ENCODE measurements around the gene VAC14. TPM values are rescaled to one million over a fixed set of nuclear protein-coding genes. Genes with fewer than 3 reads are reported as not detected.
"Not testable (repeated sequence)": the region's sequence is repeated elsewhere in the genome, so short reads cannot be mapped to it uniquely, and the experiment has no call there.

The VAC14 gene
- total and polyA plus RNA-seq, 2 experiments from 2014 or later: 27.1 to 32.4 TPM

- no peak for DNase-seq
- Histone ChIP-seq H3K36me3 (ENCODE audit: low read depth) (peaks cover 44% of the 10 kb centered on the region), H3F3A (ENCODE audit: insufficient read depth) (no peaks in the 10 kb centered on the region), H3K9me3 (ENCODE audit: low read depth) (no peaks in the 10 kb centered on the region), H3K9me2 (ENCODE audit: insufficient read depth) (no peaks in the 10 kb centered on the region), H3K9ac (no peak overlapping the region), H4K20me1 (ENCODE audit: insufficient read depth) (no peaks in the 10 kb centered on the region), H3K27me3 (replicated peaks; ENCODE audit: insufficient read depth) (no peaks in the 10 kb centered on the region), H3K4me1 (ENCODE audit: insufficient read depth) (no peaks in the 10 kb centered on the region), H3K4me3 (no peak overlapping the region), H2AFZ (no peak overlapping the region), H3K4me2 (ENCODE audit: unreplicated experiment) (no peak overlapping the region), H3K79me2 (ENCODE audit: insufficient read depth) (peaks cover 10% of the 10 kb centered on the region), H3K27ac (peak overlapping the region; percentile 15; the same call in 1 of the 2 replicates)
- 63 to 74% methylated on average over 7 of the region's 7 CpGs for WGBS, 2 experiments (ENCODE audit: low coverage in 1 of 2, low lambda C conversion rate in 2 of 2, missing lambda C conversion rate in 2 of 2)
- TF ChIP-seq EZH2 (IDR thresholded peaks at IDR 0.05; ENCODE audit: insufficient read depth, poor library complexity, severe bottlenecking): no peak
- in situ Hi-C loops (cut with MboI): no loop called here
Observed at GRCh38 chr16:70675851-70676513, 125.0 kb downstream of the VAC14 start.

GRCh38 chr16:70674221-70675014 lies 126.5 kb downstream of the VAC14 start:
- DNase-seq: no peak
- no peak overlapping the region for H3K4me3 ChIP-seq
- H3K4me1 ChIP-seq (ENCODE audit: insufficient read depth): no peaks in the 10 kb centered on the region
- H3K27me3 ChIP-seq (replicated peaks; ENCODE audit: insufficient read depth): no peaks in the 10 kb centered on the region
- 0 out of 2 replicates have a peak, but pooled peaks cover 1% of the 10 kb centered on the region for H3K79me2 ChIP-seq (ENCODE audit: insufficient read depth)
- no peaks in the 10 kb centered on the region for H3K9me3 ChIP-seq (ENCODE audit: low read depth)
- no peak for TF ChIP-seq EZH2phosphoT487 (IDR thresholded peaks at IDR 0.05; ENCODE audit: insufficient read depth, low read depth)
- TF ChIP-seq EZH2 (IDR thresholded peaks at IDR 0.05; ENCODE audit: insufficient read depth, poor library complexity, severe bottlenecking): no peak
- H3K36me3 ChIP-seq (ENCODE audit: low read depth): peaks cover 60% of the 10 kb centered on the region
- no peak overlapping the region for H2AFZ ChIP-seq
- no peak overlapping the region for H3K4me2 ChIP-seq (ENCODE audit: unreplicated experiment)
- no peak overlapping the region for H3K27ac ChIP-seq
- H4K20me1 ChIP-seq (ENCODE audit: insufficient read depth): no peaks in the 10 kb centered on the region
- H3F3A ChIP-seq (ENCODE audit: insufficient read depth): no peaks in the 10 kb centered on the region
- no peak overlapping the region for H3K9ac ChIP-seq
- in situ Hi-C loops (cut with MboI): no loop called here
- 86 to 87% methylated on average over 17 to 18 of the region's 18 CpGs for WGBS, 2 experiments (ENCODE audit: low coverage in 1 of 2, low lambda C conversion rate in 2 of 2, missing lambda C conversion rate in 2 of 2)
- H3K9me2 ChIP-seq (ENCODE audit: insufficient read depth): no peaks in the 10 kb centered on the region

- 97 to 99% methylated on average over 4 of the region's 4 CpGs for WGBS, 2 experiments (ENCODE audit: low coverage in 1 of 2, low lambda C conversion rate in 2 of 2, missing lambda C conversion rate in 2 of 2)
- H3F3A ChIP-seq (ENCODE audit: insufficient read depth); H3K9me3 ChIP-seq (ENCODE audit: low read depth); H2AFZ ChIP-seq; H3K27ac ChIP-seq; in situ Hi-C loops (cut with MboI); H3K9me2 ChIP-seq (ENCODE audit: insufficient read depth); H4K20me1 ChIP-seq (ENCODE audit: insufficient read depth); H3K4me1 ChIP-seq (ENCODE audit: insufficient read depth); H3K4me2 ChIP-seq (ENCODE audit: unreplicated experiment); H3K79me2 ChIP-seq (ENCODE audit: insufficient read depth); DNase-seq; H3K9ac ChIP-seq; H3K27me3 ChIP-seq (replicated peaks; ENCODE audit: insufficient read depth); H3K4me3 ChIP-seq: not testable (repeated sequence)
- peaks cover 83% of the 10 kb centered on the region for H3K36me3 ChIP-seq (ENCODE audit: low read depth)
Observed at GRCh38 chr16:70670938-70671337, 130.0 kb downstream of the VAC14 start.

- 86 to 90% methylated on average over 2 of the region's 2 CpGs for WGBS, 2 experiments (ENCODE audit: low coverage in 1 of 2, low lambda C conversion rate in 2 of 2, missing lambda C conversion rate in 2 of 2)
- Histone ChIP-seq H3K36me3 (ENCODE audit: low read depth) (peaks cover 79% of the 10 kb centered on the region), H3K9me3 (ENCODE audit: low read depth) (no peaks in the 10 kb centered on the region), H3K27ac (no peak overlapping the region), H3K9me2 (ENCODE audit: insufficient read depth) (no peaks in the 10 kb centered on the region), H3K4me2 (ENCODE audit: unreplicated experiment) (no peak overlapping the region), H3K9ac (no peak overlapping the region), H2AFZ (no peak overlapping the region), H3K4me3 (no peak overlapping the region), H4K20me1 (ENCODE audit: insufficient read depth) (no peaks in the 10 kb centered on the region), H3K4me1 (ENCODE audit: insufficient read depth) (no peaks in the 10 kb centered on the region), H3F3A (ENCODE audit: insufficient read depth) (no peaks in the 10 kb centered on the region), H3K27me3 (replicated peaks; ENCODE audit: insufficient read depth) (no peaks in the 10 kb centered on the region), H3K79me2 (ENCODE audit: insufficient read depth) (0 out of 2 replicates have a peak, but pooled peaks cover 5% of the 10 kb centered on the region)
- no peak for DNase-seq
- TF ChIP-seq EZH2phosphoT487 (IDR thresholded peaks at IDR 0.05; ENCODE audit: insufficient read depth, low read depth) (no peak), EZH2 (IDR thresholded peaks at IDR 0.05; ENCODE audit: insufficient read depth, poor library complexity, severe bottlenecking) (no peak)
- in situ Hi-C loops (cut with MboI): no loop called here
Observed at GRCh38 chr16:70670175-70670574, 130.8 kb downstream of the VAC14 start.

Data from GM23248 (cell line).